Measurements from ENCODE around the gene LRFN4.
"Not testable (repeated sequence)": the region's sequence is repeated elsewhere in the genome, so short reads cannot be mapped to it uniquely, and the experiment has no call there.

DNA sequence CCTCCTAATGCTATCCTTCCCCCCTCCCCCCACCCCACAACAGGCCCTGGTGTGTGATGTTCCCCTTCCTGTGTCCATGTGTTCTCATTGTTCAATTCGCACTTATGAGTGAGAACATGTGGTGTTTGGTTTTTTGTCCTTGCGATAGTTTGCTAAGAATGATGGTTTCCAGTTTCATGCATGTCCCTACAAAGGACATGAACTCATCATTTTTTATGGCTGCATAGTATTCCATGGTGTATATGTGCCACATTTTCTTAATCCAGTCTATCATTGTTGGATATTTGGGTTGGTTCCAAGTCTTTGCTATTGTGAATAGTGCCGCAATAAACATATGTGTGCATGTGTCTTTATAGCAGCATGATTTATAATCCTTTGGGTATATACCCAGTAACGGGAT, 32.3 kb upstream of the LRFN4 start:
- TF ChIP-seq CTCF, POLR2A (IDR thresholded peaks at IDR 0.05): not testable (repeated sequence)

All from uterus (tissue), 2 donors.